Spleen (tissue), 7 donors: ENCODE data around the gene IL17C.

ENCODE experiments used
- CTCF ChIP-seq, 11 experiments: fragments of 200-600 bp in 7 of 11; fragments of 450-650 bp in 4 of 11; sonication (generic) in 4 of 11; IDR thresholded peaks in 8 of 11; conservative IDR thresholded peaks in 3 of 11; 1 replicate in 7 of 11; 2 replicates in 4 of 11; pipeline versions ENCODE4 v1.4.0 to v1.8.0; 2016 to 2021; ENCODE audit warnings: antibody characterized with exemption in 11 of 11, inconsistent platforms in 4 of 11, mild to moderate bottlenecking in 1 of 11
- POLR2AphosphoS5 ChIP-seq, 3 donors: sonication (generic); formaldehyde crosslinking; IDR thresholded peaks; one replicate each; pipeline ENCODE4 v1.5.1; 2017; ENCODE audit warnings: antibody characterized with exemption in 3 of 3
- donor health status: DM: no; HTN: no; CAD: no; lungs with moderate emphysema.
- donor health status: DM: no; HTN: no; CAD: no.
- donor health status: DM: no; HTN: no; CAD: no.

GRCh38 chr16:88617268-88618031, 20.9 kb upstream of the IL17C start:
- TF ChIP-seq CTCF (IDR thresholded peaks at IDR 0.05 in 8 of 11, conservative IDR thresholded peaks at IDR 0.05 in 3 of 11) (no peak), POLR2AphosphoS5 (IDR thresholded peaks at IDR 0.05) (no peak)
